ENCODE data around the gene PIGP. TPM values are rescaled to one million over a fixed set of nuclear protein-coding genes. Genes with fewer than 3 reads are reported as not detected.

PIGP gene
- total and polyA plus RNA-seq, 9 of the 15 experiments (the other 6 are each of a cell fraction or from before 2014, with no cell fraction given), result 18.3 to 122 (median 35.6) TPM

DNA sequence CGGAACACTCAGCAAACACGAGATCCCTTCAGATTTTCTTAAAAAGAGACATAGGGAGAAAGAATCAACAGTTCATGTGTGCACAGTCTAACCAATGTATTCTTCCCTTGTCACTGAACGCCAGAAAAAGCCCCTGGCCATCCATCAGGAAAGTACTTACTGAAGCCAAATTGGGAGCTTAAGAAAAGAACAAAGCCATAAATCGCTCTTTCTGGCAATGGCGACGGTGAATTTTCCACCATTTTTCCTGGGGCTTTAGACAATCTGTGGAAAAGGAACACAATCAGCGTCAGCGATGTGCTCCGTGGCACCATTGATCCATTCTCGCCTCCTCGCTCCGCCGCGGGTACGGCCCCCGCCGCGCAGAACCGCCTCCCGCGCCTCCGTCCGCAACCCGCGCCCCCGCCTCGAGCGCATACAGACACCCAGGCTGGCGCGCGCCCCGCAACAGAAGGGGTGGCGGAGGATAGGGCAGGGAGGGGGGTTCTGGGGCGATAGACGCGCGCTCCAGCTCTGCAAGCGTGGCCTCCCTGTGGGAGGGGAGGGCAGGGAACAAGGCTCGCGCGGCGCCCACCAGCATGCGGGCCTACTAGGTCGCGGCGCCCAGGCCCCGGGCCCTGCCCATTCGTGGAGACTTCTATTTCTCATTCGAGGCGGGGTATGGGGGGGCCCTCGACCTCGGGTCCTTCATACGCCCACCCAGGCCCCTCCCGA lies 440 bp downstream of the PIGP start (continued):
- TF ChIP-seq RBBP5 (IDR thresholded peaks at IDR 0.05; ENCODE audit: borderline replicate concordance, insufficient read depth, low read length, poor library complexity, severe bottlenecking), result peak; percentile 81
- TF ChIP-seq, protein P1, sequence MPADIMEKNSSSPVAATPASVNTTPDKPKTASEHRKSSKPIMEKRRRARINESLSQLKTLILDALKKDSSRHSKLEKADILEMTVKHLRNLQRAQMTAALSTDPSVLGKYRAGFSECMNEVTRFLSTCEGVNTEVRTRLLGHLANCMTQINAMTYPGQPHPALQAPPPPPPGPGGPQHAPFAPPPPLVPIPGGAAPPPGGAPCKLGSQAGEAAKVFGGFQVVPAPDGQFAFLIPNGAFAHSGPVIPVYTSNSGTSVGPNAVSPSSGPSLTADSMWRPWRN (IDR thresholded peaks at IDR 0.05; ENCODE audit: low read depth), result no peak
- TF ChIP-seq SIN3B (IDR thresholded peaks at IDR 0.05; ENCODE audit: low read depth), result no peak
- no peak for TF ChIP-seq FUS (optimal IDR thresholded peaks at IDR 0.05; ENCODE audit: low read depth, low read length)
- TF ChIP-seq ZNF232 (CRISPR knock-in tag; IDR thresholded peaks at IDR 0.05), result 0 out of 2 replicates have a peak, but pooled peaks have one; percentile 88
- no peak for TF ChIP-seq ETV6 (IDR thresholded peaks at IDR 0.05; ENCODE audit: borderline replicate concordance in 1 of 2, low read depth in 2 of 2, low read length in 1 of 2)
- no peak for TF ChIP-seq ETV6 (CRISPR knock-in tag; IDR thresholded peaks at IDR 0.05; ENCODE audit: borderline replicate concordance)
- TF ChIP-seq, protein P2, sequence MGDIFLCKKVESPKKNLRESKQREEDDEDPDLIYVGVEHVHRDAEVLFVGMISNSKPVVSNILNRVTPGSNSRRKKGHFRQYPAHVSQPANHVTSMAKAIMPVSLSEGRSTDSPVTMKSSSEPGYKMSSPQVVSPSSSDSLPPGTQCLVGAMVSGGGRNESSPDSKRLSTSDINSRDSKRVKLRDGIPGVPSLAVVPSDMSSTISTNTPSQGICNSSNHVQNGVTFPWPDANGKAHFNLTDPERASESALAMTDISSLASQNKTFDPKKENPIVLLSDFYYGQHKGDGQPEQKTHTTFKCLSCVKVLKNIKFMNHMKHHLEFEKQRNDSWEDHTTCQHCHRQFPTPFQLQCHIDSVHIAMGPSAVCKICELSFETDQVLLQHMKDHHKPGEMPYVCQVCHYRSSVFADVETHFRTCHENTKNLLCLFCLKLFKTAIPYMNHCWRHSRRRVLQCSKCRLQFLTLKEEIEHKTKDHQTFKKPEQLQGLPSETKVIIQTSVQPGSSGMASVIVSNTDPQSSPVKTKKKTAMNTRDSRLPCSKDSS (IDR thresholded peaks at IDR 0.05; ENCODE audit: low read depth, partially characterized antibody), result no peak
- TF ChIP-seq TGIF2 (CRISPR knock-in tag; IDR thresholded peaks at IDR 0.05), result 0 out of 2 replicates have a peak, but pooled peaks have one; percentile 57
- TF ChIP-seq, protein P3, sequence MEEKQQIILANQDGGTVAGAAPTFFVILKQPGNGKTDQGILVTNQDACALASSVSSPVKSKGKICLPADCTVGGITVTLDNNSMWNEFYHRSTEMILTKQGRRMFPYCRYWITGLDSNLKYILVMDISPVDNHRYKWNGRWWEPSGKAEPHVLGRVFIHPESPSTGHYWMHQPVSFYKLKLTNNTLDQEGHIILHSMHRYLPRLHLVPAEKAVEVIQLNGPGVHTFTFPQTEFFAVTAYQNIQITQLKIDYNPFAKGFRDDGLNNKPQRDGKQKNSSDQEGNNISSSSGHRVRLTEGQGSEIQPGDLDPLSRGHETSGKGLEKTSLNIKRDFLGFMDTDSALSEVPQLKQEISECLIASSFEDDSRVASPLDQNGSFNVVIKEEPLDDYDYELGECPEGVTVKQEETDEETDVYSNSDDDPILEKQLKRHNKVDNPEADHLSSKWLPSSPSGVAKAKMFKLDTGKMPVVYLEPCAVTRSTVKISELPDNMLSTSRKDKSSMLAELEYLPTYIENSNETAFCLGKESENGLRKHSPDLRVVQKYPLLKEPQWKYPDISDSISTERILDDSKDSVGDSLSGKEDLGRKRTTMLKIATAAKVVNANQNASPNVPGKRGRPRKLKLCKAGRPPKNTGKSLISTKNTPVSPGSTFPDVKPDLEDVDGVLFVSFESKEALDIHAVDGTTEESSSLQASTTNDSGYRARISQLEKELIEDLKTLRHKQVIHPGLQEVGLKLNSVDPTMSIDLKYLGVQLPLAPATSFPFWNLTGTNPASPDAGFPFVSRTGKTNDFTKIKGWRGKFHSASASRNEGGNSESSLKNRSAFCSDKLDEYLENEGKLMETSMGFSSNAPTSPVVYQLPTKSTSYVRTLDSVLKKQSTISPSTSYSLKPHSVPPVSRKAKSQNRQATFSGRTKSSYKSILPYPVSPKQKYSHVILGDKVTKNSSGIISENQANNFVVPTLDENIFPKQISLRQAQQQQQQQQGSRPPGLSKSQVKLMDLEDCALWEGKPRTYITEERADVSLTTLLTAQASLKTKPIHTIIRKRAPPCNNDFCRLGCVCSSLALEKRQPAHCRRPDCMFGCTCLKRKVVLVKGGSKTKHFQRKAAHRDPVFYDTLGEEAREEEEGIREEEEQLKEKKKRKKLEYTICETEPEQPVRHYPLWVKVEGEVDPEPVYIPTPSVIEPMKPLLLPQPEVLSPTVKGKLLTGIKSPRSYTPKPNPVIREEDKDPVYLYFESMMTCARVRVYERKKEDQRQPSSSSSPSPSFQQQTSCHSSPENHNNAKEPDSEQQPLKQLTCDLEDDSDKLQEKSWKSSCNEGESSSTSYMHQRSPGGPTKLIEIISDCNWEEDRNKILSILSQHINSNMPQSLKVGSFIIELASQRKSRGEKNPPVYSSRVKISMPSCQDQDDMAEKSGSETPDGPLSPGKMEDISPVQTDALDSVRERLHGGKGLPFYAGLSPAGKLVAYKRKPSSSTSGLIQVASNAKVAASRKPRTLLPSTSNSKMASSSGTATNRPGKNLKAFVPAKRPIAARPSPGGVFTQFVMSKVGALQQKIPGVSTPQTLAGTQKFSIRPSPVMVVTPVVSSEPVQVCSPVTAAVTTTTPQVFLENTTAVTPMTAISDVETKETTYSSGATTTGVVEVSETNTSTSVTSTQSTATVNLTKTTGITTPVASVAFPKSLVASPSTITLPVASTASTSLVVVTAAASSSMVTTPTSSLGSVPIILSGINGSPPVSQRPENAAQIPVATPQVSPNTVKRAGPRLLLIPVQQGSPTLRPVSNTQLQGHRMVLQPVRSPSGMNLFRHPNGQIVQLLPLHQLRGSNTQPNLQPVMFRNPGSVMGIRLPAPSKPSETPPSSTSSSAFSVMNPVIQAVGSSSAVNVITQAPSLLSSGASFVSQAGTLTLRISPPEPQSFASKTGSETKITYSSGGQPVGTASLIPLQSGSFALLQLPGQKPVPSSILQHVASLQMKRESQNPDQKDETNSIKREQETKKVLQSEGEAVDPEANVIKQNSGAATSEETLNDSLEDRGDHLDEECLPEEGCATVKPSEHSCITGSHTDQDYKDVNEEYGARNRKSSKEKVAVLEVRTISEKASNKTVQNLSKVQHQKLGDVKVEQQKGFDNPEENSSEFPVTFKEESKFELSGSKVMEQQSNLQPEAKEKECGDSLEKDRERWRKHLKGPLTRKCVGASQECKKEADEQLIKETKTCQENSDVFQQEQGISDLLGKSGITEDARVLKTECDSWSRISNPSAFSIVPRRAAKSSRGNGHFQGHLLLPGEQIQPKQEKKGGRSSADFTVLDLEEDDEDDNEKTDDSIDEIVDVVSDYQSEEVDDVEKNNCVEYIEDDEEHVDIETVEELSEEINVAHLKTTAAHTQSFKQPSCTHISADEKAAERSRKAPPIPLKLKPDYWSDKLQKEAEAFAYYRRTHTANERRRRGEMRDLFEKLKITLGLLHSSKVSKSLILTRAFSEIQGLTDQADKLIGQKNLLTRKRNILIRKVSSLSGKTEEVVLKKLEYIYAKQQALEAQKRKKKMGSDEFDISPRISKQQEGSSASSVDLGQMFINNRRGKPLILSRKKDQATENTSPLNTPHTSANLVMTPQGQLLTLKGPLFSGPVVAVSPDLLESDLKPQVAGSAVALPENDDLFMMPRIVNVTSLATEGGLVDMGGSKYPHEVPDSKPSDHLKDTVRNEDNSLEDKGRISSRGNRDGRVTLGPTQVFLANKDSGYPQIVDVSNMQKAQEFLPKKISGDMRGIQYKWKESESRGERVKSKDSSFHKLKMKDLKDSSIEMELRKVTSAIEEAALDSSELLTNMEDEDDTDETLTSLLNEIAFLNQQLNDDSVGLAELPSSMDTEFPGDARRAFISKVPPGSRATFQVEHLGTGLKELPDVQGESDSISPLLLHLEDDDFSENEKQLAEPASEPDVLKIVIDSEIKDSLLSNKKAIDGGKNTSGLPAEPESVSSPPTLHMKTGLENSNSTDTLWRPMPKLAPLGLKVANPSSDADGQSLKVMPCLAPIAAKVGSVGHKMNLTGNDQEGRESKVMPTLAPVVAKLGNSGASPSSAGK (IDR thresholded peaks at IDR 0.05), result peak; percentile 90
- no peak for TF ChIP-seq NCOA2 (IDR thresholded peaks at IDR 0.05; ENCODE audit: partially characterized antibody in 2 of 2)
- no peak for TF ChIP-seq ARNT (IDR thresholded peaks at IDR 0.05)
- no peak for TF ChIP-seq HMGN3 (IDR thresholded peaks at IDR 0.05; ENCODE audit: borderline replicate concordance, extremely low read depth, insufficient read length, low read depth, low read length)

Data from K562 (cell line).